ENCODE measurements around the gene RING1.
A peak's percentile ranks its signal among the peaks of the same experiment; 100 is the strongest.

RING1 gene

GRCh38 chr6:33247977-33248642, 39.8 kb downstream of the RING1 start:
- DNase-seq (ENCODE audit: low read depth), result peak; percentile 71

GRCh38 chr6:33248643-33248931, 40.3 kb downstream of the RING1 start:
- DNase-seq (ENCODE audit: low read depth), result peak; percentile 46

- DNase-seq (ENCODE audit: low read depth), result peak; percentile 98
These were observed 40.8 kb downstream of the RING1 start for GRCh38 chr6:33248932-33249731.

- DNase-seq (ENCODE audit: low read depth), result peak; percentile 72
These were observed 41.7 kb downstream of the RING1 start for GRCh38 chr6:33249732-33250630.

GRCh38 chr6:33250731-33251130, 42.4 kb downstream of the RING1 start:
- DNase-seq (ENCODE audit: low read depth), result no peak

GRCh38 chr6:33251395-33252012, 43.2 kb downstream of the RING1 start:
- DNase-seq (ENCODE audit: low read depth), result no peak

- DNase-seq (ENCODE audit: low read depth), result no peak
These were observed 44.5 kb downstream of the RING1 start for GRCh38 chr6:33252759-33253158.

GRCh38 chr6:33254591-33254990, 46.3 kb downstream of the RING1 start:
- no peak for DNase-seq (ENCODE audit: low read depth)

GRCh38 chr6:33259032-33259431, 50.7 kb downstream of the RING1 start:
- DNase-seq (ENCODE audit: low read depth), result no peak

Measured in HS-5 (cell line).